ENCODE results near the gene LGALS7. TPM values are rescaled to one million over a fixed set of nuclear protein-coding genes. Genes with fewer than 3 reads are reported as not detected.
A peak's percentile ranks its signal among the peaks of the same experiment; 100 is the strongest.

LGALS7 gene
- total and polyA plus RNA-seq, 4 donors, result 2.4 to 5.0 (median 4.9) TPM; not detected in 1

DNA sequence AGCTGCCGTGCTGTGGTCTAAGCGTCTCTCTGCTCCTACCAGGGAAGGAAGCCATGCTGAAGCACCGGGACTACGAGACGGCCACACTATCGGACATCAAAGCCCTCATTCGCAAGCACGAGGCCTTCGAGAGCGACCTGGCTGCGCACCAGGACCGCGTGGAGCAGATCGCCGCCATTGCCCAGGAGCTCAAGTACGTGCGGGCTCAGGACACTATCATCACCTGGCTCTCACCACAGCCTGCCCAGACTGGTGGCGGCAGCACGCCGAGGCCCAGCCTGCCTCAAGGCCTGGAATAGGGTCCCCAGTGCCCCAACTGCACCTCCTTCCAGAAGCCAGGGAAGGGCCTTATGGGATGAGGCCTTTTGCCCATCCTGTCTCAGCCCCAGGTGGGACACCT lies 51.8 kb downstream of the LGALS7 start:
- H3K9ac ChIP-seq (ENCODE audit: insufficient read depth in 1 of 2, low read length in 2 of 2), result no peak overlapping the region
- ATAC-seq (ENCODE audit: insufficient read depth, low FRiP score) (no peak), DNase-seq (no peak)

More for the DNA sequence above, 51.8 kb downstream of the LGALS7 start:
- WGBS, 2 donors, result 88 to 91% methylated on average over 20 of the region's 20 CpGs
- H3K36me3 ChIP-seq (ENCODE audit: control insufficient read depth in 4 of 4, insufficient read depth in 4 of 4, low read length in 4 of 4), result peaks cover 20 to 94% (median 34%) of the 10 kb centered on the region in 4 donors
- no peak overlapping the region for H3K4me3 ChIP-seq
- H3K9me3 ChIP-seq (ENCODE audit: control insufficient read depth in 4 of 4, insufficient read depth in 3 of 4, low read length in 3 of 4), result no peaks in the 10 kb centered on the region
- H3K4me1 ChIP-seq (ENCODE audit: control insufficient read depth in 5 of 5, insufficient read depth in 5 of 5, low read length in 5 of 5), result peaks cover 0 to 31% (median 0%) of the 10 kb centered on the region in 5 donors
- TF ChIP-seq CTCF (IDR thresholded peaks at IDR 0.05; ENCODE audit: control extremely low read depth, extremely low read depth), result no peak
- no peaks in the 10 kb centered on the region for H3K27me3 ChIP-seq (ENCODE audit: control insufficient read depth in 3 of 3, insufficient read depth in 3 of 3, low read length in 2 of 3)
- H3K27ac ChIP-seq (ENCODE audit: low read depth in 1 of 2, low read length in 1 of 2), result peak overlapping the region; percentile 37 to 71

Small RNA genes within 50 kb of the gene (small RNA-seq; reads per million reads assigned to genes)
- not detected for gene RNU6-140P (ENCODE audit: low replicate concordance)

Other genes with a start within 250 kb of the LGALS7 start
- 1 to 10 TPM; 4.0 to 9.8 TPM for gene MAP4K1, start 155.6 kb downstream of the LGALS7 start, total RNA-seq
- 10 to 100 TPM in 1 of 2 donors, 1 to 10 TPM in 1; 7.0 to 13.1 TPM for gene MAP4K1, start 155.6 kb downstream of the LGALS7 start, polyA plus RNA-seq
- gene EIF3K, start 154.3 kb downstream of the LGALS7 start, total RNA-seq, result 100 to 1,000 TPM; 142 to 243 TPM
- 100 to 1,000 TPM; 266 to 344 TPM for gene EIF3K, start 154.3 kb downstream of the LGALS7 start, polyA plus RNA-seq
- 100 to 1,000 TPM; 339 to 552 TPM for gene ACTN4, start 125.9 kb downstream of the LGALS7 start, total RNA-seq
- 100 to 1,000 TPM; 229 to 394 TPM for gene ACTN4, start 125.9 kb downstream of the LGALS7 start, polyA plus RNA-seq
- gene CAPN12, start 29.0 kb downstream of the LGALS7 start, total RNA-seq, result 1 to 10 TPM; 2.0 to 7.1 TPM
- gene CAPN12, start 29.0 kb downstream of the LGALS7 start, polyA plus RNA-seq, result 10 to 100 TPM in 1 of 2 donors, 1 to 10 TPM in 1; 4.9 to 17.8 TPM
- gene LGALS7B, start 15.7 kb upstream of the LGALS7 start, total RNA-seq, result 1 to 10 TPM in 1 of 2 donors, not detected in 1; 2.3 TPM
- gene LGALS7B, start 15.7 kb upstream of the LGALS7 start, polyA plus RNA-seq, result 10 to 100 TPM; 12.2 to 16.3 TPM
- 1 to 10 TPM; 1.7 to 3.5 TPM for gene LGALS4, start 39.4 kb upstream of the LGALS7 start, total RNA-seq
- 1 to 10 TPM in 1 of 2 donors, under 1 TPM in 1; 0.39 to 4.1 TPM for gene LGALS4, start 39.4 kb upstream of the LGALS7 start, polyA plus RNA-seq
- gene ECH1, start 58.3 kb upstream of the LGALS7 start, total RNA-seq, result 100 to 1,000 TPM in 1 of 2 donors, 10 to 100 TPM in 1; 57.3 to 205 TPM
- gene ECH1, start 58.3 kb upstream of the LGALS7 start, polyA plus RNA-seq, result 100 to 1,000 TPM; 202 to 274 TPM
- 100 to 1,000 TPM; 233 to 298 TPM for gene HNRNPL, start 76.5 kb upstream of the LGALS7 start, total RNA-seq
- gene HNRNPL, start 76.5 kb upstream of the LGALS7 start, polyA plus RNA-seq, result 100 to 1,000 TPM; 169 to 185 TPM
- 10 to 100 TPM in 1 of 2 donors, 1 to 10 TPM in 1; 7.0 to 17.0 TPM for gene RINL, start 104.8 kb upstream of the LGALS7 start, total RNA-seq
- gene RINL, start 104.8 kb upstream of the LGALS7 start, polyA plus RNA-seq, result 10 to 100 TPM; 13.8 to 24.0 TPM
- 10 to 100 TPM; 50.4 to 54.8 TPM for gene SIRT2, start 126.1 kb upstream of the LGALS7 start, total RNA-seq
- 10 to 100 TPM; 35.5 to 46.7 TPM for gene SIRT2, start 126.1 kb upstream of the LGALS7 start, polyA plus RNA-seq
- gene NFKBIB, start 126.5 kb upstream of the LGALS7 start, total RNA-seq, result 10 to 100 TPM; 12.8 to 37.3 TPM
- gene NFKBIB, start 126.5 kb upstream of the LGALS7 start, polyA plus RNA-seq, result 10 to 100 TPM; 60.2 to 60.8 TPM
- under 1 TPM in 1 of 2 donors, not detected in 1; 0.46 TPM for gene CCER2, start 138.7 kb upstream of the LGALS7 start, total RNA-seq
- 1 to 10 TPM in 1 of 2 donors, under 1 TPM in 1; 0.19 to 1.2 TPM for gene CCER2, start 138.7 kb upstream of the LGALS7 start, polyA plus RNA-seq
- 10 to 100 TPM; 14.3 to 31.1 TPM for gene SARS2, start 157.2 kb upstream of the LGALS7 start, total RNA-seq
- 10 to 100 TPM; 17.6 to 34.6 TPM for gene SARS2, start 157.2 kb upstream of the LGALS7 start, polyA plus RNA-seq
- 10 to 100 TPM; 10.7 to 45.6 TPM for gene MRPS12, start 157.4 kb upstream of the LGALS7 start, total RNA-seq
- gene MRPS12, start 157.4 kb upstream of the LGALS7 start, polyA plus RNA-seq, result 10 to 100 TPM; 28.1 to 63.5 TPM
- 10 to 100 TPM; 10.4 to 18.8 TPM for gene FBXO17, start 202.2 kb upstream of the LGALS7 start, total RNA-seq
- gene FBXO17, start 202.2 kb upstream of the LGALS7 start, polyA plus RNA-seq, result 1 to 10 TPM; 5.1 to 7.5 TPM